B cell (primary cell): ENCODE data around the gene SH3TC1. TPM values are rescaled to one million over a fixed set of nuclear protein-coding genes. Genes with fewer than 3 reads are reported as not detected.

Experiments used
- ATAC-seq: fragments of 200-7000 bp; cut with Tn5 transposase; one replicate; pipeline ENCODE4 v1.10.0; 2021; ENCODE audit warnings: low read depth, mild to moderate bottlenecking, moderate number of reproducible peaks, moderate library complexity
- CTCF ChIA-PET: fragments of 350-600 bp; sonication (Branson Sonifier 250); formaldehyde crosslinking; loops from one replicate; lab custom pipeline; 2021; ENCODE audit warnings: antibody characterized with exemption, inconsistent platforms; lab: Charles Lee
- POLR2A ChIA-PET: fragments of 350-600 bp; sonication (Branson Sonifier 250); formaldehyde crosslinking; loops from one replicate; lab custom pipeline; 2021; ENCODE audit warnings: antibody characterized with exemption; lab: Charles Lee
- DNase-seq: peaks from one replicate; pipeline ENCODE4 v3.0.0; 2013
- H2AFZ ChIP-seq: 2 replicates; pipeline ENCODE4 v1.6.1; 2012; ENCODE audit warnings: mild to moderate bottlenecking, low read depth, low read length; ENCODE audit not compliant: insufficient read depth, poor library complexity, severe bottlenecking
- H3K27ac ChIP-seq, 2 donors: 1 replicate in 1 of 2; 2 replicates in 1 of 2; pipeline ENCODE4 v1.5.1; 2012 to 2013; ENCODE audit warnings: low read length in 2 of 2, mild to moderate bottlenecking in 2 of 2, moderate library complexity in 1 of 2
- H3K27me3 ChIP-seq, 4 experiments: fragments of 200-600 bp in 1 of 4; sonication (generic) in 1 of 4; replicated peaks in 1 of 4; 1 replicate in 2 of 4; 2 replicates in 2 of 4; pipeline versions ENCODE4 v1.6.1 to v1.7.0; 2013 to 2016; ENCODE audit warnings: low read length in 3 of 4, mild to moderate bottlenecking in 2 of 4, mixed read lengths in 1 of 4, moderate library complexity in 1 of 4; ENCODE audit not compliant: insufficient read depth in 4 of 4, control insufficient read depth in 3 of 4; ENCODE audit errors: control extremely low read depth in 1 of 4
- H3K36me3 ChIP-seq, 2 experiments: replicated peaks in 1 of 2; 1 replicate in 1 of 2; 2 replicates in 1 of 2; pipeline versions ENCODE4 v1.6.1 to v1.7.1; 2013; ENCODE audit warnings: low read length in 1 of 2; ENCODE audit not compliant: insufficient read depth in 2 of 2, control insufficient read depth in 1 of 2; ENCODE audit errors: control extremely low read depth in 1 of 2, extremely low read depth in 1 of 2
- H3K4me1 ChIP-seq, 2 donors: fragments of 200-600 bp in 1 of 2; sonication (generic) in 1 of 2; 1 replicate in 1 of 2; 2 replicates in 1 of 2; pipeline versions ENCODE4 v1.5.1 to v1.6.1; 2013 to 2017; ENCODE audit warnings: low read length in 2 of 2; ENCODE audit not compliant: control insufficient read depth in 2 of 2, insufficient read depth in 2 of 2
- H3K4me2 ChIP-seq: replicated peaks from 2 replicates; pipeline ENCODE3; 2012; ENCODE audit warnings: mild to moderate bottlenecking, low read depth, low read length; ENCODE audit not compliant: poor library complexity, severe bottlenecking
- H3K4me3 ChIP-seq, 5 experiments: fragments of 200-600 bp in 1 of 5; sonication (generic) in 1 of 5; 1 replicate in 3 of 5; 2 replicates in 2 of 5; pipeline versions ENCODE4 v1.5.1 to v1.7.0; 2011 to 2016; ENCODE audit warnings: low read length in 4 of 5, mild to moderate bottlenecking in 4 of 5, low read depth in 2 of 5, control low read depth in 1 of 5, moderate library complexity in 1 of 5; ENCODE audit not compliant: insufficient read depth in 1 of 5; ENCODE audit errors: control extremely low read depth in 1 of 5, extremely low read depth in 1 of 5
- H3K79me2 ChIP-seq: fragments of 200-600 bp; sonication (generic); one replicate; pipeline ENCODE4 v1.6.0; 2016; ENCODE audit warnings: low read length; ENCODE audit not compliant: control insufficient read depth, insufficient read depth
- H3K9ac ChIP-seq: fragments of 200-600 bp; sonication (generic); 2 replicates; pipeline ENCODE4 v1.6.1; 2017; ENCODE audit warnings: mild to moderate bottlenecking, low read length, moderate library complexity
- H3K9me3 ChIP-seq, 3 donors: one replicate each; pipeline versions ENCODE4 v1.6.1 to v1.7.1; 2013; ENCODE audit warnings: low read length in 2 of 3; ENCODE audit not compliant: control insufficient read depth in 2 of 3, insufficient read depth in 1 of 3; ENCODE audit errors: control extremely low read depth in 1 of 3
- H4K20me1 ChIP-seq: 2 replicates; pipeline ENCODE4 v1.6.0; 2012; ENCODE audit warnings: mild to moderate bottlenecking, low read length; ENCODE audit not compliant: insufficient read depth, control insufficient read depth, poor library complexity, severe bottlenecking
- H3K27ac Mint-ChIP-seq: one replicate; pipeline ENCODE4 v1.8.0; 2021; ENCODE audit warnings: mixed read lengths
- H3K27me3 Mint-ChIP-seq: one replicate; pipeline ENCODE4 v1.8.0; 2021; ENCODE audit warnings: mixed read lengths
- H3K4me1 Mint-ChIP-seq: one replicate; pipeline ENCODE4 v1.8.0; 2021; ENCODE audit warnings: mixed read lengths
- H3K4me3 Mint-ChIP-seq: one replicate; pipeline ENCODE4 v1.8.0; 2021; ENCODE audit warnings: mixed read lengths
- H3K9me3 Mint-ChIP-seq: one replicate; pipeline ENCODE4 v1.8.0; 2022; ENCODE audit warnings: mixed read lengths; ENCODE audit not compliant: insufficient read depth
- CTCF ChIP-seq: fragments of 200-600 bp; IDR thresholded peaks from one replicate; pipeline ENCODE4 v1.8.0; 2022; ENCODE audit warnings: antibody characterized with exemption, mild to moderate bottlenecking
- EZH2 ChIP-seq: IDR thresholded peaks from 2 replicates; pipeline ENCODE4 v1.6.1; 2012; ENCODE audit warnings: borderline replicate concordance, low read depth, mild to moderate bottlenecking, moderate library complexity, low read length; ENCODE audit not compliant: insufficient read depth, poor library complexity, severe bottlenecking
- WGBS: methylation state at CpG from one replicate; pipeline ENCODE4 v1.1.5; 2013; ENCODE audit warnings: missing lambda C conversion rate; ENCODE audit not compliant: insufficient coverage; 5-methylcytosine and 5-hydroxymethylcytosine counted together
- intact Hi-C: fragments of 100-400 bp; cut with micrococcal nuclease; formaldehyde crosslinking; loops from one replicate; pipeline ENCODE4 v1.10.0; 2022
- polyA plus RNA-seq: library from polyadenylated mRNA; depleted of rRNA; stranded (reverse); fragments of >200 nt; gene quantifications from 2 replicates; pipeline ENCODE4 v1.2.3, GENCODE V29; 2012
- total RNA-seq, 2 donors: library from RNA; stranded (reverse); fragments of 120-200 nt in 1 of 2; gene quantifications; 1 replicate in 1 of 2; 2 replicates in 1 of 2; pipeline versions ENCODE4 v1.2.3 to v1.2.4, GENCODE V29; 2013 to 2022

The SH3TC1 gene
- total and polyA plus RNA-seq, 2 donors (not counting 1 experiment from before 2014, with no cell fraction given): 63.8 to 388 TPM

GRCh38 chr4:8159537-8160232, 39.4 kb upstream of the SH3TC1 start:
- ChIA-PET CTCF (interaction anchor here (1.6 to 3.3 kb wide), 5 partner anchors 9 to 358 kb away, joined by 3 to 18 read pairs (median 5); partner anchors contain the start of gene SH3TC1), POLR2A (interaction anchor here (0.6 to 3.0 kb wide), 8 partner anchors 13 to 69 kb away, joined by 3 to 26 read pairs (median 5); partner anchors contain the start of gene SH3TC1)
- peaks cover 0 to 19% (median 10%) of the 10 kb centered on the region in 4 experiments for H3K27me3 ChIP-seq
- H3K4me2 ChIP-seq: peak overlapping the region; percentile 100
- Mint-ChIP-seq H3K4me1 (peaks cover 51% of the 10 kb centered on the region), H3K9me3 (no peaks in the 10 kb centered on the region), H3K4me3 (peak overlapping the region; percentile 94), H3K27ac (peak overlapping the region; percentile 71), H3K27me3 (peaks cover 11% of the 10 kb centered on the region)
- DNase-seq (no peak), ATAC-seq (no peak)
- H3K4me1 ChIP-seq: peaks cover 44 to 66% of the 10 kb centered on the region in 2 donors
- TF ChIP-seq CTCF (no peak), EZH2 (no peak)
- peak overlapping the region; percentile 93 for H3K9ac ChIP-seq
- H3K79me2 ChIP-seq: peaks cover 9% of the 10 kb centered on the region
- WGBS: 22% methylated on average over 10 of the region's 13 CpGs
- no peaks in the 10 kb centered on the region for H3K36me3 ChIP-seq
- peaks cover 5% of the 10 kb centered on the region for H4K20me1 ChIP-seq
- intact Hi-C loops: loop anchor here (2.0 kb wide), 1 partner anchor 69 kb away; no protein-coding TSS in a partner anchor
- H3K27ac ChIP-seq: peak overlapping the region in 1 of 2 donors; percentile 35
- peaks cover 0 to 15% (median 0%) of the 10 kb centered on the region in 3 donors for H3K9me3 ChIP-seq
- H3K4me3 ChIP-seq: peak overlapping the region; percentile 77 to 99 (median 95)
- peak overlapping the region; percentile 87 for H2AFZ ChIP-seq

DNA sequence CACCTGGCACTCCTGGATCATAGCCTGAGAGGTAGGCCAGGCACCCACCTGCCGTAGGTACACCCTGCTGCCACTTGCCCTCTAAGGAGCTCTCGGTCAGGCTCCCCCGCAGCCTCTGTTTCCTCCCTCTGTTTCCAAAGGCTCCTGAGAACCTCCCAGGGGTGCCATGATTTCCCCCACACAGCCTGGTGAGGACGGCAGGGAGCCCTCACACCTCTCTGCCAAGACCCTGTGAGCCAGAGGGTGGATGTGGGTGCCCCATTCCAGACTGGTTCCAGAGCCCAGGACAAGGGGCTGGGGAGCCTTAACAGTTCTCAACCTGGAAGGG, 38.9 kb upstream of the SH3TC1 start:
- Mint-ChIP-seq H3K4me3 (peak overlapping the region; percentile 94), H3K9me3 (no peaks in the 10 kb centered on the region), H3K27me3 (peaks cover 9% of the 10 kb centered on the region), H3K4me1 (peaks cover 56% of the 10 kb centered on the region), H3K27ac (no peak overlapping the region)
- intact Hi-C loops: no loop called here
- H3K27me3 ChIP-seq: peaks cover 0 to 19% (median 10%) of the 10 kb centered on the region in 4 experiments
- ChIA-PET POLR2A (interaction anchor here (1.1 to 3.0 kb wide), 4 partner anchors 12 to 68 kb away, joined by 3 to 26 read pairs (median 18); partner anchors contain the start of gene SH3TC1), CTCF (interaction anchor here (1.7 to 3.3 kb wide), 2 partner anchors 16 to 358 kb away, joined by 5 to 18 read pairs; no protein-coding TSS in a partner anchor)
- peak overlapping the region; percentile 100 for H3K4me2 ChIP-seq
- H3K4me3 ChIP-seq: no peak overlapping the region
- ATAC-seq: no peak
- peaks cover 9% of the 10 kb centered on the region for H3K79me2 ChIP-seq
- 100% methylated on average over 2 of the region's 4 CpGs for whole genome bisulfite sequencing
- H3K27ac ChIP-seq: no peak overlapping the region
- H2AFZ ChIP-seq: no peak overlapping the region
- TF ChIP-seq CTCF: no peak
- H3K9ac ChIP-seq: no peak overlapping the region
- peaks cover 5% of the 10 kb centered on the region for H4K20me1 ChIP-seq
- peak; percentile 15 for DNase-seq
- H3K4me1 ChIP-seq: peaks cover 44 to 66% of the 10 kb centered on the region in 2 donors
- peaks cover 0 to 15% (median 0%) of the 10 kb centered on the region in 3 donors for H3K9me3 ChIP-seq
- no peaks in the 10 kb centered on the region for H3K36me3 ChIP-seq
